Temporal lobe (tissue), 2 donors: Measurements from ENCODE around the gene RUSC1. TPM values are rescaled to one million over a fixed set of nuclear protein-coding genes. Genes with fewer than 3 reads are reported as not detected.

Source experiments
- small RNA-seq: library from RNA; depleted of rRNA; stranded (forward); fragments of <200 nt; gene quantifications from one replicate; pipeline ENCODE3, GENCODE V24; 2014; ENCODE audit warnings: low replicate concordance
- total RNA-seq: library from RNA; depleted of rRNA; stranded (reverse); fragments of >200 nt; gene quantifications from one replicate; pipeline ENCODE4 v1.2.3, GENCODE V29; 2014

Gene RUSC1
- total RNA-seq, 1 donor from 2014 or later = 47.7 TPM

Small RNA genes within 50 kb of the gene (small RNA-seq; reads per million reads assigned to genes)
- gene RNU6-106P = not detected

Other genes with a start within 250 kb of the RUSC1 start
- gene EFNA3, start 242.1 kb upstream of the RUSC1 start, total RNA-seq = 10.6 TPM
- 2.7 TPM for gene EFNA1, start 193.0 kb upstream of the RUSC1 start, total RNA-seq
- 5.2 TPM for gene SLC50A1, start 185.0 kb upstream of the RUSC1 start, total RNA-seq
- gene DPM3, start 180.4 kb upstream of the RUSC1 start, total RNA-seq = 14.3 TPM
- 21.4 TPM for gene KRTCAP2, start 147.6 kb upstream of the RUSC1 start, total RNA-seq
- 18.9 TPM for gene TRIM46, start 147.0 kb upstream of the RUSC1 start, total RNA-seq
- 4.7 TPM for gene THBS3, start 113.0 kb upstream of the RUSC1 start, total RNA-seq
- gene MTX1, start 112.2 kb upstream of the RUSC1 start, total RNA-seq = 14.0 TPM
- 4.4 TPM for gene ENTREP3, start 65.4 kb upstream of the RUSC1 start, total RNA-seq
- 18.9 TPM for gene SCAMP3, start 58.5 kb upstream of the RUSC1 start, total RNA-seq
- 15.0 TPM for gene CLK2, start 47.4 kb upstream of the RUSC1 start, total RNA-seq
- 15.0 TPM for gene HCN3, start 43.4 kb upstream of the RUSC1 start, total RNA-seq
- 0.49 TPM for gene PKLR, start 19.5 kb upstream of the RUSC1 start, total RNA-seq
- gene FDPS, start 12.0 kb upstream of the RUSC1 start, total RNA-seq = 121 TPM
- gene ASH1L, start 241.9 kb downstream of the RUSC1 start, total RNA-seq = 65.2 TPM